Neural crest cell (in vitro differentiated cells): ENCODE results near the gene KIAA1614. TPM values are rescaled to one million over a fixed set of nuclear protein-coding genes. Genes with fewer than 3 reads are reported as not detected.
"Not testable (repeated sequence)": the region's sequence is repeated elsewhere in the genome, so short reads cannot be mapped to it uniquely, and the experiment has no call there.

Source experiments
- DNase-seq: peaks from one replicate; pipeline ENCODE4 v3.0.0; 2021; ENCODE audit warnings: low read depth, mixed read lengths, low spot score
- H3K27ac Mint-ChIP-seq: one replicate; pipeline ENCODE4 v1.8.0; 2021; ENCODE audit warnings: mild to moderate bottlenecking, mixed read lengths; ENCODE audit not compliant: unreplicated experiment
- H3K27me3 Mint-ChIP-seq: 2 replicates; pipeline ENCODE4 v1.8.0; 2021; ENCODE audit warnings: low read depth, mild to moderate bottlenecking, mixed read lengths
- H3K36me3 Mint-ChIP-seq: 2 replicates; pipeline ENCODE4 v1.8.0; 2021; ENCODE audit warnings: low read depth, mild to moderate bottlenecking, mixed read lengths
- H3K4me1 Mint-ChIP-seq: 2 replicates; pipeline ENCODE4 v1.8.0; 2021; ENCODE audit warnings: mixed read lengths
- H3K4me3 Mint-ChIP-seq: one replicate; pipeline ENCODE4 v1.8.0; 2021; ENCODE audit warnings: mild to moderate bottlenecking, mixed read lengths
- H3K9me3 Mint-ChIP-seq: 2 replicates; pipeline ENCODE4 v1.8.0; 2021; ENCODE audit warnings: mixed read lengths
- total RNA-seq: library from RNA; stranded (reverse); gene quantifications from 2 replicates; pipeline ENCODE4 v1.2.1, GENCODE V29; 2021
- TF ChIP-seq, protein P1 (sequence below): fragments of 200-600 bp; sonication (generic); conservative IDR thresholded peaks from 2 replicates; pipeline ENCODE4 v1.5.0; 2021; ENCODE audit warnings: antibody characterized with exemption, mild to moderate bottlenecking

Gene KIAA1614
- total RNA-seq, 1 donor from 2014 or later: 2.1 TPM

DNA sequence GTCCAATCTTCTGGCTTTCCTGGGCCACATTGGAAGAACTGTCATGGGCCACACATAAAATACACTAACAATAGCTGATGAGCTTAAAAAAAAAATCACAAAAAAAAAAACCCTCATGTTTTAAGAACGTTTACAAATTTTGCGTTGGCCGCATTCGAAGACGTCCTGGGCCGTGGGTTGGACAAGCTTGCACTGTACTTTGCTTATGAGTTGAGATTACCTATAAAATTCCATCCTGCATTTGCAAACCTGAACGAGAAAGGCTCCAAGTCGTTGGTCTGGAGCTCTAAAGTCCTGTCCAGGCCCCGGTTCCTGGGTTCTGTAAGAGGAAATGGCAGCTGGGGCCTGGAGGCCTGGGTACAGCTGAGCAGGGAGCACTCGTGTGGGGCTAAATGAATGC, 51.4 kb downstream of the KIAA1614 start:
- peaks cover 32% of the 10 kb centered on the region for H3K36me3 Mint-ChIP-seq
- peaks cover 18% of the 10 kb centered on the region for H3K4me1 Mint-ChIP-seq
- no peaks in the 10 kb centered on the region for H3K9me3 Mint-ChIP-seq
- DNase-seq: no peak
- TF ChIP-seq, protein P1, sequence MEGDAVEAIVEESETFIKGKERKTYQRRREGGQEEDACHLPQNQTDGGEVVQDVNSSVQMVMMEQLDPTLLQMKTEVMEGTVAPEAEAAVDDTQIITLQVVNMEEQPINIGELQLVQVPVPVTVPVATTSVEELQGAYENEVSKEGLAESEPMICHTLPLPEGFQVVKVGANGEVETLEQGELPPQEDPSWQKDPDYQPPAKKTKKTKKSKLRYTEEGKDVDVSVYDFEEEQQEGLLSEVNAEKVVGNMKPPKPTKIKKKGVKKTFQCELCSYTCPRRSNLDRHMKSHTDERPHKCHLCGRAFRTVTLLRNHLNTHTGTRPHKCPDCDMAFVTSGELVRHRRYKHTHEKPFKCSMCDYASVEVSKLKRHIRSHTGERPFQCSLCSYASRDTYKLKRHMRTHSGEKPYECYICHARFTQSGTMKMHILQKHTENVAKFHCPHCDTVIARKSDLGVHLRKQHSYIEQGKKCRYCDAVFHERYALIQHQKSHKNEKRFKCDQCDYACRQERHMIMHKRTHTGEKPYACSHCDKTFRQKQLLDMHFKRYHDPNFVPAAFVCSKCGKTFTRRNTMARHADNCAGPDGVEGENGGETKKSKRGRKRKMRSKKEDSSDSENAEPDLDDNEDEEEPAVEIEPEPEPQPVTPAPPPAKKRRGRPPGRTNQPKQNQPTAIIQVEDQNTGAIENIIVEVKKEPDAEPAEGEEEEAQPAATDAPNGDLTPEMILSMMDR: no peak
- H3K4me3 Mint-ChIP-seq: no peak overlapping the region
- no peak overlapping the region for H3K27ac Mint-ChIP-seq
- no peaks in the 10 kb centered on the region for H3K27me3 Mint-ChIP-seq

DNA sequence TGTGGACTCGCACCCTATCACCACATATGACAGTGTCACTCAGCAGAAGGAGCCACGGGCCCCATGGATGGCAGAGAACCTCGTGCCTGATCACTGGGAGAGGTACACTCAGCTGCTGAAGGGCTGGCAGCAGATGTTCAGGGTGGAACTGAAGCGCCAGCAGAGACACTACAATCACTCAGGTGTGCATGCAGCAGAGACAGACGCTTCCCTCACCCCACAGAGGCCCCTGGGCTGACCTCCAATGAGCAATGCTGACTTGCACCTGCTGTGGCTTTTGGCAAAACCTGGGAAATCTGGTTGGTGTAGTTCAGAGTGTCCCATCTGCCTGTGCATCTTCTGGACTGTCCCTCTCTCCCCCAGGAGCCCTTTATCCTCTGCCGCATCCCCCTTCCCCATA, 51.9 kb downstream of the KIAA1614 start:
- Mint-ChIP-seq H3K27me3 (no peaks in the 10 kb centered on the region), H3K27ac (no peak overlapping the region), H3K4me3 (no peak overlapping the region), H3K36me3 (peaks cover 34% of the 10 kb centered on the region), H3K9me3 (no peaks in the 10 kb centered on the region), H3K4me1 (peaks cover 18% of the 10 kb centered on the region)
- no peak for DNase-seq
- TF ChIP-seq, protein P1: no peak

DNA sequence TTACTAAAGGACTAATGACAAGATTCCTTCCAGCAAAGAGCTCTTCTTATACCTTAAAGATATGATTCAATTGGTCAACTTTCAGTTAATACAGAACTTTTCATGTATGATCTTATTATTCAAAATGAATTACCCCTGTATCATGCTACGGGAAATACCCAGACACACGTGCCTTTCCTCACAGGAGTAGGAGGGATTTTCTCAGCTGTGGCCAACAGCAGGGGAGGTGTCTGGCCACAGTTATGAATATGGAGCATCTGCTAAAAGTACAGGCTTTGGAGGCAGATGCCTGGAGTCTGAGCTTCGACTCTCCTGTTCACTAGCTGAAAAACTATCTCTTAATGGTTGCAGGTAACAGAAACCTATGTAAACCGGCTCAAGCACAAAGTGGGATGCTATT, 53.6 kb downstream of the KIAA1614 start:
- peaks cover 33% of the 10 kb centered on the region for H3K36me3 Mint-ChIP-seq

DNA sequence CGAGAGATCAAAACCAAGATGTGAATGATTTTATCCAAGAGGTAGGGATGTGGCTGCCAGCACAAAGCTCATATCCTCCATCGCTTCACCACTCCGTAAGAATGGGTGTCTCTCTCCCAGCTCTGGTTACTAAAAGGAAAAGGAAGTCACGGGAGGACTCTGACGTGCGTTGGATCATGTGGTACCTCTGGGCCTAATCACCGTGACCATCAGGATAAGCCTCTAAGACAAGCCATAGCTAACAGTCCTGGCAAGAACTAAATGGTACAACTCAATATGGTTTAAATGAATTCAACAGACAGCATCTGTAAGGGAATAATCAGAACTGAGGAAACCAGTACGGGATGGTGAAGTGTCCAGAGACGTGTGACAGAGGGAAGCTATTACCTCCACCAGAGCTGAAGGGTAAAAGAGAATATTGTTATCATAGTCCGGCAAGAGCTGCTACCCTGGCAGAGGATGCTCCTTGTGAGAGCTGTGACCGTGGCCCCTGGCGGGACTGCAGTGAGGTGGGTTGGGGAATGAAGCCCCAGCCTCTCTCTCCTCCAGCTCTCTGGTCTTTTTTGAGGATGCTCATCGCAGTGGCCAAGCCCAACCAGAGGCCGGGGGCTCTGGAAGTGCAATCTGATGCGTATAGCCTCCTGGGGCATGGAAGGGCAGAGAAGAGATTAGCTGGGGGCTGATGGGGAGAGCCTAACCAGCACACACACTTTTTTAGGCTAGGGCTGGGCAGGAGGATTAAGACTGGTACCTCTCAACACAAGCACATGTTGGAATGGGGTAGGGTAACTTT, 54.2 kb downstream of the KIAA1614 start:
- TF ChIP-seq, protein P1: no peak
- peaks cover 19% of the 10 kb centered on the region for H3K4me1 Mint-ChIP-seq
- H3K36me3 Mint-ChIP-seq: peaks cover 30% of the 10 kb centered on the region
- H3K9me3 Mint-ChIP-seq: no peaks in the 10 kb centered on the region
- H3K27me3 Mint-ChIP-seq: no peaks in the 10 kb centered on the region
- peak overlapping the region; percentile 79 for H3K27ac Mint-ChIP-seq
- no peak for DNase-seq
- H3K4me3 Mint-ChIP-seq: no peak overlapping the region

More for the DNA sequence above, 53.6 kb downstream of the KIAA1614 start:
- no peak for DNase-seq
- TF ChIP-seq, protein P1: no peak
- Mint-ChIP-seq H3K4me3 (no peak overlapping the region), H3K4me1 (peaks cover 23% of the 10 kb centered on the region), H3K9me3 (no peaks in the 10 kb centered on the region), H3K27ac (peak overlapping the region; percentile 79), H3K27me3 (no peaks in the 10 kb centered on the region)

DNA sequence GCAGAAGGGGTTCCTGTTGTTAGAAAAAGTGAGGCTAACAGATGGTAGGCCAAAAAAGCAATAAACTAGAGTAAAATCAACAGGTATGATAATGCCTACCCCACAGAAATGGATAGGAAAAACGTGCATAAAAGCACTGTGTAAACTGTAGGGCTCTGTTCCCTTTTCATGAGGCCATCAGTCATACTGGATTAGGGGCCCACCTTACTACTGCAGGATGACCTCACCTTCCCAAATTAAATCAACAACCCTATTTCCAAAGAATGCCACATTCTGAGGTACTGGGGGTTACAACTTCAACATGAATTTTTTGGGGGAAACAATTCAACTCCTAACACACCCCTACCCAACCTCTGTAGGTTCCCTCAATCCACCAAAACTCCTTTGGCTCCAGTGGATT, 54.9 kb downstream of the KIAA1614 start:
- H3K4me3 Mint-ChIP-seq: no peak overlapping the region
- DNase-seq: no peak
- peaks cover 13% of the 10 kb centered on the region for H3K4me1 Mint-ChIP-seq
- no peaks in the 10 kb centered on the region for H3K9me3 Mint-ChIP-seq
- H3K36me3 Mint-ChIP-seq: peaks cover 30% of the 10 kb centered on the region
- no peaks in the 10 kb centered on the region for H3K27me3 Mint-ChIP-seq
- TF ChIP-seq, protein P1: no peak
- H3K27ac Mint-ChIP-seq: no peak overlapping the region

DNA sequence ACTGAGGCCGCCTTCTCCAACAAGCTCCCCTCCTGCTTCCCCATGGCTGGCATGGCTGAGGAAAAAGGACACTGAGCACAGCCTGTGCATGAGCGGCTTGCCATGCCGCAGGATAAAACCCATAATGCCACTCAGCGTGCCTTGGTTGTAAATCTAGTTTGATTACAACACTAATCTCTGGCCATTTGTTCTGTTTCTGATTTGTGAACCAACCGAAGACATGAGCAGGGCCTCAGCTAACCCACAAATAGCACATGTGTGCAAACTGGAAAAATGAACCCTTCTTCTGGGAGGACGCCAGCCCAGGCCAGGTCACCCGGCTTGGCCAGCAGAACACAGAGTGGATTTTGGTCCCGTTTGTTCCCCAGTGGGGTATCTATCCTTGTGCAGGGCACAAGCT, 56.1 kb downstream of the KIAA1614 start:
- H3K27ac Mint-ChIP-seq, DNase-seq, H3K27me3 Mint-ChIP-seq, H3K4me3 Mint-ChIP-seq, H3K9me3 Mint-ChIP-seq: not testable (repeated sequence)
- Mint-ChIP-seq H3K4me1 (peaks cover 12% of the 10 kb centered on the region), H3K36me3 (peaks cover 34% of the 10 kb centered on the region)
